GM18502 (cell line): ENCODE measurements around the gene PYCR2.

Experiments used
- ATAC-seq: cut with Tn5 transposase; IDR thresholded peaks from one replicate; pipeline ENCODE4 v1.9.1; 2021; ENCODE audit warnings: mild to moderate bottlenecking; ENCODE audit not compliant: unreplicated experiment, poor library complexity

Gene PYCR2

GRCh38 chr1:225921734-225922709, 2.0 kb downstream of the PYCR2 start:
- ATAC-seq, result no peak

DNA sequence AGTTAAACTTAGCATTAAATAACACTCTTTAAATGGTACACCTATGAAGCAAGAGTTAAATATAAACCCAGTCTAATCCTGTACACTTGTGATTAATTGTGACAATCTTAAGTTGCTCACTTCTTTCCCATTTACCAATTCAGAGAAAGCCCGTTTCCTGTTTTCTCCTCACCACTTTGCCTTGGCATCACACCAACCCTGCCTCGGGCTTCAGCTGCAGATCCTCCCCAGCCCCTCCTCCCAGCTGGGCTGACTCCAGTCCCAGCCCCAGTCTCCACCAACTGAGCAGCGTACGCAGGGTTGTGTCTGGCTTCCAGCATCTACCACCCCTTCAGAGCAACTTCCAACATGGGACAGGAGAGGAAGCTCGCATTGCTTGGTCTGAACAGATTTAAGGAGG, 4.1 kb downstream of the PYCR2 start:
- no peak for ATAC-seq

DNA sequence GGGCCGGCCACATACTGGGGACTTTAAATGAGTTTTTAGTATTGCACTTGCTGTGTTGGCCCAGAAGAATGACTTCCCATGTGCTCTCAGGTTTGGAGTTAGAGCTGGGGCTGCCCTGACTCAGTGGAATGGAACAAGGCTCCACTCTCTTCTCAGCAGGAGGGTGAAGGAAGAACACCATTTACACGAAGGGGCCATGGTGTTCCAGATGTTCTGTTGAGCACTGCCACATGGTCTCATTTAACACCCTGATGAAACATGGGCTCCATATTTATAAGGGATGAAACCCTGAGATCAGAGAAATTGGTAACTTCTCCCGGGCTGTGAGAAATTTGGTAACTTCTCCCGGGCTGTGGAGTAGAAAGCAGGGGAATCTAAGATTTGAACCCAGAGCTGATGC, 5.8 kb downstream of the PYCR2 start:
- ATAC-seq, result no peak

DNA sequence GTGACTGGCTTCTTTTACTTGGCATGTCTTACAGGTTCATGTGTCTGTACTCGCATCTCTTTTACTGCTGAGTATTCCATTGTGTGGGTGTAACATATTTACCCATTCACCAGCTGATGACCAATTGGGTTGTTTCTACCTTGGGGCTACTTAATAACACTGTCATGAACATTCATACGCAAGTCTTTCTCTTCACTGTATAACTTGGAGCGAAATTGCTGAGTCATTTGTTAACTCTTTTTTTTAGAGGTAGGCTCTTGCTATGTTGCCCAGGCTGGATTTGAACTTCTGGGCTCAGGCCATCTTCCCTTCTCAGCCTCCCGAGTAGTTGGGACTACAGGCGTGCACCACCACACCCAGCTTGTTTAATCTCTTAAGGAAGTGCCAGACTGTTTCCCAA, 6.5 kb downstream of the PYCR2 start:
- no peak for ATAC-seq

DNA sequence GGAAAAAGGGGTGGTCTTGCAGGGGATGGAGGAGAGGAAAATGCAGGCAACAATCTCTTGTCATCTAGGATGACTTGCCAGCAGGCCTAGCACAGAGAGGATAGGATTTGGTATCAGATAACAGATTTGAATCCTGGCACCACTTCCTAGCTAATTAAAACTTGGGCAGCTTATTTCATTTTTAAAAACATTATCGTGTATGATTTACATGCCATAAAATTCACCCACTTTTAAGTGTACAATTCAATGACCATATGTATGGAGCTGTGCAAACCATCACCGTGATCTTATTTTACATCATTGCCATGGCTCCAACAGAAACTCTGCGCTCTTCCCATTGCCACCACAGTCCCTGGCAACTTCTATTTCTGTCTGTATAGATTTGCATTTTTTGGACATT, 6.9 kb downstream of the PYCR2 start:
- no peak for ATAC-seq

DNA sequence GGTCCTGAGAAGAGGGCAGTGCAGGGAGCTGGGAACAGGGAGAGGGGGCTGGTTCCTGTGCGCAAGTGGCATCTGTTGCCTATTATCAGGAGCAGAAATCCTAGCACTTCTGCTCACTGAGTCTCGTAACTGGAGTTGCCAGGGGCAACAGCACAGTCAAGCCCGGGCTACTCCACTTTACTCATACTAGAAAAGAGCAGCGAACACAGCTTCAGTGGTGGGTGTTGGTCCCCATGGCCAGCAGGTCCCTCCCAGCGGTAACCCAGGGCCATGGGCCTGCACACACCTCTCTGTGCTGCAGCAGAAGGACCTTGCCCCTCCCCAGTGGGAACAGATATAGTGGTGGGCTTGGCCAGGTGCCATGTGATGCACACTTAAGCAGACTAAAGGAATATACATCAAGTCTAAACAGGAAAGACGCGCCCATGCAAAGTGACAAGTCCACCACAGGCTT, 8.5 kb downstream of the PYCR2 start:
- no peak for ATAC-seq

- no peak for ATAC-seq
These were observed 9.1 kb downstream of the PYCR2 start for GRCh38 chr1:225914947-225915346.

- ATAC-seq, result no peak
These were observed 9.7 kb downstream of the PYCR2 start for GRCh38 chr1:225914391-225914790.

- ATAC-seq, result peak; percentile 65
These were observed 12.6 kb downstream of the PYCR2 start for GRCh38 chr1:225911191-225912130.

DNA sequence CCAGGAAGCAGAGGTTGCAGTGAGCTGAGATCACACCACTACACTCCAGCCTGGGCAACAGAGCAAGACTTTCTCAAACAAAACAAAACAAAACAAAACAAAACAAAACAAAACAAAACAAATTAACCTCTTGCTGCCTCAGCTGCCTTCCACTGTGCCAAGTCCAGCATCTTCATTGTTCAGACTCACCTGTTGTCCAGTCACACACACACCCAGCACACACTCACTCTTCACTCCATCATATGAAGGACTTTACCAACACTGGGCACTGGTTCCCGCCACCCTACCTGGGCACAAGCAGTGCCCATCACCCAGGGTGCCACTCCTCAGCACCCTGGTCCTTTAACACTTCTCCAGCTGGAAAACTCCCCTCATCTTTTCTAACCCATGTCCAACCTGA, 14.6 kb downstream of the PYCR2 start:
- no peak for ATAC-seq

DNA sequence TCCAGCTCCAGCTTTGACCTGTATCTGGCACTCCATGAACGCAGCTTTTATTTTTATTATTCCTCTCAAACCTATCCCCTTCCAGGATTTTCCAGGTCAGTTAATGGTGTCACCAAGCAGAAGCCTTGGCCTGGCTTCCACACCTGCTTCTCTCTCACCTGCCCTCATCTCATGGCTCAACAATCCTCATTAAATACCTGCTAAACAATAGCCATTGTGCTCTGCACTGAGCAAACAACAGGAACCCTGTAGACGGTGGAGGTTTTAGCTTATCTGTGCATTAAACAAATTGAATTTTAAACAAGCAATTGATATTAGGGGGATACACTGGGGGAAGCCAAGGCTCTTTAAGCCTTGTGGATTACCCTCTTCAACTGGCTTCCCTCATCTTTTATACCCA, 15.3 kb downstream of the PYCR2 start:
- no peak for ATAC-seq

GRCh38 chr1:225908013-225908640, 15.9 kb downstream of the PYCR2 start:
- no peak for ATAC-seq

DNA sequence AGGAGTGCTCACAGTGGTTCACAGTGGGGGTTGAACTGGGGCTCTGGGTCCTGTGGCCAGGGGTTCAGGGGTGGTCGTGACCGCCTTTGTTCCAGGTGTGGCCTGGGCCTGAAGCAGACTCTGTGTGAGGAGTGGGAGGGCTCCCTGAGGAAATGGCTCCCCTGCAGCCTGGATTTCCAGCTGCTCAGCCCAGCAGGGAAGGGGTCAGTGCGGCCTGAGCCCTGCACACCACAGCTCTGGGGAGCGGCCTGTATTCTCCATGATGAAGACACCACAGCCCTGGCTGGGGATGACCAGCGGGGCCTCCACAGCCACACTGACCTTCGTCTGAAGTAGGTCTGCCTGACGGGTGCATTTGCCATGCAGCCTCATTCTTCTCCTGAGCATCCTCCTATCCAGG, 16.7 kb downstream of the PYCR2 start:
- no peak for ATAC-seq

DNA sequence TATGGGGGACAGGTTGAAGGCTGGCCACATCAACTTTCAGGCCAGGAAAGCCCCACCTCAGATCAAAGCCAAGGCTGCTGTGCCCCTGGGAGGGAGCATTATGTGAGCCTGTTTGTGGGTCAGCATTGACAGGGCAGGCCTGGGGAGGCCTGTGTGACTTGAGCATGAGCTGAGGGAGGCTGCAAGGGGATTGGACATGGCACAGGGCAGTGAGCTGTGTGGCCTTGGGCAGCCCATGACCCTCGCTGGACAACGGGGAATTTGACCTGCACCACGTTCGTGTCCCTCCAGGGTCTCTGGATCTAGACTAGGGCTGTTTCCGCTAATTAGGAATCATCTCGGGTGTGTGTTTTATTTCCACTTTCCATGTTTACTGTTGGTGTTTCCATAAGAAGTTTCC, 17.6 kb downstream of the PYCR2 start:
- ATAC-seq, result no peak

- ATAC-seq, result no peak
These were observed 20.4 kb downstream of the PYCR2 start for GRCh38 chr1:225903623-225904022.

DNA sequence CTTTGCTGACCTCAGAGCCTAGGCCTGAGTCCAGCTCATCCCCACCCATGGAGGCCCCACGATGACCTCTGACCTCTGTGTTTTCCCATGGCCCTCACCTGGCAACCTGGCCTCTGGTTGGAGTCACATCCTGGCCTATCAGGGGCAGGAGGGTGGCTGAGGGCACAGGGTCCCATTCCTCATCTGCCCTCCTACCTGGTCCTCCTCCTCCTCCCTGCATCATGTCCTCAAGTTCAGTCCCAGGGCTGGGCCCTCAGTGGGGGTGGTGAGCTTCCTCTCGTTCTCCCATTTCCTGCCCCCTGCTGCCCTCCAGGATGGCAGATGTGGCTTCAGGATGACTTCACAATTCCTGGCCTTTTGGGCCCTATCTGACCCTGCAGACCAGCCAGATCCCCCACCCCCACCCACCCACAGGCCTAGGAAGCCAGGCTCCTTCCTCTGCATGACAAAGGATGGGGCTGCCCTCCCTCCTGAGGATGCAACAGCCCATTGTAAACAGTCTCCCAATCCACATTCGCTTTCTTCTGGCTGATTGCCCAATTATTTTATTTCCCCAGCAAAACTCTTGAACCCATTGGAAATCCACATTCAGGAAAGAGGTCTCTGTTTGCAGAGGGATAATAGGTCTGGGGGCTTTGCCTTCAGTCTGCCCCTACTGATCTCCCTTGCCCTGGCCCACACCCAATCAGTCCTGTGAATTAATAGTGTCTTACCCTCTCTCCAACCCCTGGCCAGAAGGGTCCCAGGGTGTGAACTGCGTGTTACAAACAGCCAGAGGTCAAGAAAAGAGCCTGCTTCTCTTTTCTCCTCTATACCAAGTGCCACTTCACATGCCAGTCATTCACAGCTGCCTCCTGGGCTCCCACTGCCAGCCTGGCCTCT, 24.8 kb downstream of the PYCR2 start:
- ATAC-seq, result no peak

GRCh38 chr1:225897595-225898514, 26.2 kb downstream of the PYCR2 start:
- ATAC-seq, result no peak

GRCh38 chr1:225896937-225897549, 27.0 kb downstream of the PYCR2 start:
- ATAC-seq, result peak; percentile 100
